ENCODE results near the gene MEGF9. TPM values are rescaled to one million over a fixed set of nuclear protein-coding genes. Genes with fewer than 3 reads are reported as not detected.

The MEGF9 gene
- total and polyA plus RNA-seq, 2 of the 13 experiments (the other 11 are each of a cell fraction or from before 2014, with no cell fraction given): 3.1 to 3.3 TPM

DNA sequence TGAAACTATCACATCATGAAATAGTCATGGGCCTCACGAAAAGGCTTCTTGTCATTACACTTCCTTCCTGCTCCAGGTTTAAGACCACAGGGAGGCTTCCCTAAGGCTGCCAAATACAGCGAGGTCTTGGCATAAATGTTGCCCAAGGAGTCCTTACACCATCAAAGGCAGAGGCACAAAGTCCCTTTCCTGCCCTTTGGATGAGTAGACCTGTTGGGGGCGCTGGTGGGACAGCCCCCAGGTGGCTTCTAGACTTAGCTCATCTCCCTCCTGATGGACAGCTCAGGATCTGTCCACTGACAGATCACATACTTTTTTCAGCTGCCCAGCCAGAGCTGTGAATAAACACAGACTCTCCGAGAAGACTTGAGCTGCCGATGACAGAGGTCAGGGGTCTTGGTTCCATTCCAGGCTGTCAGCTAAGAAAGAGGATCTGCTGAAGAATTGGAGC, 15.5 kb upstream of the MEGF9 start (continued):
- TF ChIP-seq, protein P1, sequence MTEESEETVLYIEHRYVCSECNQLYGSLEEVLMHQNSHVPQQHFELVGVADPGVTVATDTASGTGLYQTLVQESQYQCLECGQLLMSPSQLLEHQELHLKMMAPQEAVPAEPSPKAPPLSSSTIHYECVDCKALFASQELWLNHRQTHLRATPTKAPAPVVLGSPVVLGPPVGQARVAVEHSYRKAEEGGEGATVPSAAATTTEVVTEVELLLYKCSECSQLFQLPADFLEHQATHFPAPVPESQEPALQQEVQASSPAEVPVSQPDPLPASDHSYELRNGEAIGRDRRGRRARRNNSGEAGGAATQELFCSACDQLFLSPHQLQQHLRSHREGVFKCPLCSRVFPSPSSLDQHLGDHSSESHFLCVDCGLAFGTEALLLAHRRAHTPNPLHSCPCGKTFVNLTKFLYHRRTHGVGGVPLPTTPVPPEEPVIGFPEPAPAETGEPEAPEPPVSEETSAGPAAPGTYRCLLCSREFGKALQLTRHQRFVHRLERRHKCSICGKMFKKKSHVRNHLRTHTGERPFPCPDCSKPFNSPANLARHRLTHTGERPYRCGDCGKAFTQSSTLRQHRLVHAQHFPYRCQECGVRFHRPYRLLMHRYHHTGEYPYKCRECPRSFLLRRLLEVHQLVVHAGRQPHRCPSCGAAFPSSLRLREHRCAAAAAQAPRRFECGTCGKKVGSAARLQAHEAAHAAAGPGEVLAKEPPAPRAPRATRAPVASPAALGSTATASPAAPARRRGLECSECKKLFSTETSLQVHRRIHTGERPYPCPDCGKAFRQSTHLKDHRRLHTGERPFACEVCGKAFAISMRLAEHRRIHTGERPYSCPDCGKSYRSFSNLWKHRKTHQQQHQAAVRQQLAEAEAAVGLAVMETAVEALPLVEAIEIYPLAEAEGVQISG (CRISPR knock-in tag; IDR thresholded peaks at IDR 0.05): no peak
- TF ChIP-seq, protein P2, sequence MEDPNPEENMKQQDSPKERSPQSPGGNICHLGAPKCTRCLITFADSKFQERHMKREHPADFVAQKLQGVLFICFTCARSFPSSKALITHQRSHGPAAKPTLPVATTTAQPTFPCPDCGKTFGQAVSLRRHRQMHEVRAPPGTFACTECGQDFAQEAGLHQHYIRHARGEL (CRISPR knock-in tag; IDR thresholded peaks at IDR 0.05): no peak
- TF ChIP-seq, protein P3, sequence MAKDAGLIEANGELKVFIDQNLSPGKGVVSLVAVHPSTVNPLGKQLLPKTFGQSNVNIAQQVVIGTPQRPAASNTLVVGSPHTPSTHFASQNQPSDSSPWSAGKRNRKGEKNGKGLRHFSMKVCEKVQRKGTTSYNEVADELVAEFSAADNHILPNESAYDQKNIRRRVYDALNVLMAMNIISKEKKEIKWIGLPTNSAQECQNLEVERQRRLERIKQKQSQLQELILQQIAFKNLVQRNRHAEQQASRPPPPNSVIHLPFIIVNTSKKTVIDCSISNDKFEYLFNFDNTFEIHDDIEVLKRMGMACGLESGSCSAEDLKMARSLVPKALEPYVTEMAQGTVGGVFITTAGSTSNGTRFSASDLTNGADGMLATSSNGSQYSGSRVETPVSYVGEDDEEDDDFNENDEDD (CRISPR knock-in tag; IDR thresholded peaks at IDR 0.05; ENCODE audit: borderline replicate concordance): no peak
- TF ChIP-seq, protein P4, sequence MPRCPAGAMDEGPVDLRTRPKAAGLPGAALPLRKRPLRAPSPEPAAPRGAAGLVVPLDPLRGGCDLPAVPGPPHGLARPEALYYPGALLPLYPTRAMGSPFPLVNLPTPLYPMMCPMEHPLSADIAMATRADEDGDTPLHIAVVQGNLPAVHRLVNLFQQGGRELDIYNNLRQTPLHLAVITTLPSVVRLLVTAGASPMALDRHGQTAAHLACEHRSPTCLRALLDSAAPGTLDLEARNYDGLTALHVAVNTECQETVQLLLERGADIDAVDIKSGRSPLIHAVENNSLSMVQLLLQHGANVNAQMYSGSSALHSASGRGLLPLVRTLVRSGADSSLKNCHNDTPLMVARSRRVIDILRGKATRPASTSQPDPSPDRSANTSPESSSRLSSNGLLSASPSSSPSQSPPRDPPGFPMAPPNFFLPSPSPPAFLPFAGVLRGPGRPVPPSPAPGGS (CRISPR knock-in tag; IDR thresholded peaks at IDR 0.05): no peak
- TF ChIP-seq SATB2 (CRISPR knock-in tag; IDR thresholded peaks at IDR 0.05) (no peak), ZNF644 (CRISPR knock-in tag; IDR thresholded peaks at IDR 0.05; ENCODE audit: low read depth) (peak; percentile 60), RBFOX2 (IDR thresholded peaks at IDR 0.05; ENCODE audit: low read depth, low read length) (no peak), RAD21 (CRISPR knock-in tag; IDR thresholded peaks at IDR 0.05) (peak; percentile 33; the same call in 1 of the 2 replicates), GABPA (IDR thresholded peaks at IDR 0.05; ENCODE audit: low read depth, low read length) (no peak), GABPA (CRISPR knock-in tag; IDR thresholded peaks at IDR 0.05; ENCODE audit: low read depth) (no peak), PLRG1 (conservative IDR thresholded peaks at IDR 0.05) (no peak), ZNF460 (CRISPR knock-in tag; IDR thresholded peaks at IDR 0.05; ENCODE audit: borderline replicate concordance) (no peak), ZNF879 (CRISPR knock-in tag; IDR thresholded peaks at IDR 0.05) (no peak), ZBTB7A (CRISPR knock-in tag; IDR thresholded peaks at IDR 0.05) (no peak), TMF1 (CRISPR knock-in tag; IDR thresholded peaks at IDR 0.05; ENCODE audit: low read depth) (no peak), ZBTB38 (CRISPR knock-in tag; IDR thresholded peaks at IDR 0.05) (no peak), ATAD3A (CRISPR knock-in tag; IDR thresholded peaks at IDR 0.05) (no peak), MLLT10 (CRISPR knock-in tag; IDR thresholded peaks at IDR 0.05) (no peak), THYN1 (CRISPR knock-in tag; IDR thresholded peaks at IDR 0.05; ENCODE audit: borderline replicate concordance, low read depth) (no peak), JUNB (CRISPR knock-in tag; IDR thresholded peaks at IDR 0.05; ENCODE audit: borderline replicate concordance) (no peak), ZNF780A (CRISPR knock-in tag; IDR thresholded peaks at IDR 0.05) (no peak)
- TF ChIP-seq, protein P5, sequence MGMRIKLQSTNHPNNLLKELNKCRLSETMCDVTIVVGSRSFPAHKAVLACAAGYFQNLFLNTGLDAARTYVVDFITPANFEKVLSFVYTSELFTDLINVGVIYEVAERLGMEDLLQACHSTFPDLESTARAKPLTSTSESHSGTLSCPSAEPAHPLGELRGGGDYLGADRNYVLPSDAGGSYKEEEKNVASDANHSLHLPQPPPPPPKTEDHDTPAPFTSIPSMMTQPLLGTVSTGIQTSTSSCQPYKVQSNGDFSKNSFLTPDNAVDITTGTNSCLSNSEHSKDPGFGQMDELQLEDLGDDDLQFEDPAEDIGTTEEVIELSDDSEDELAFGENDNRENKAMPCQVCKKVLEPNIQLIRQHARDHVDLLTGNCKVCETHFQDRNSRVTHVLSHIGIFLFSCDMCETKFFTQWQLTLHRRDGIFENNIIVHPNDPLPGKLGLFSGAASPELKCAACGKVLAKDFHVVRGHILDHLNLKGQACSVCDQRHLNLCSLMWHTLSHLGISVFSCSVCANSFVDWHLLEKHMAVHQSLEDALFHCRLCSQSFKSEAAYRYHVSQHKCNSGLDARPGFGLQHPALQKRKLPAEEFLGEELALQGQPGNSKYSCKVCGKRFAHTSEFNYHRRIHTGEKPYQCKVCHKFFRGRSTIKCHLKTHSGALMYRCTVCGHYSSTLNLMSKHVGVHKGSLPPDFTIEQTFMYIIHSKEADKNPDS (CRISPR knock-in tag; IDR thresholded peaks at IDR 0.05): no peak
- TF ChIP-seq, protein P6, sequence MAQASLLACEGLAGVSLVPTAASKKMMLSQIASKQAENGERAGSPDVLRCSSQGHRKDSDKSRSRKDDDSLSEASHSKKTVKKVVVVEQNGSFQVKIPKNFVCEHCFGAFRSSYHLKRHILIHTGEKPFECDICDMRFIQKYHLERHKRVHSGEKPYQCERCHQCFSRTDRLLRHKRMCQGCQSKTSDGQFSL (CRISPR knock-in tag; IDR thresholded peaks at IDR 0.05): no peak
- TF ChIP-seq, protein P7, sequence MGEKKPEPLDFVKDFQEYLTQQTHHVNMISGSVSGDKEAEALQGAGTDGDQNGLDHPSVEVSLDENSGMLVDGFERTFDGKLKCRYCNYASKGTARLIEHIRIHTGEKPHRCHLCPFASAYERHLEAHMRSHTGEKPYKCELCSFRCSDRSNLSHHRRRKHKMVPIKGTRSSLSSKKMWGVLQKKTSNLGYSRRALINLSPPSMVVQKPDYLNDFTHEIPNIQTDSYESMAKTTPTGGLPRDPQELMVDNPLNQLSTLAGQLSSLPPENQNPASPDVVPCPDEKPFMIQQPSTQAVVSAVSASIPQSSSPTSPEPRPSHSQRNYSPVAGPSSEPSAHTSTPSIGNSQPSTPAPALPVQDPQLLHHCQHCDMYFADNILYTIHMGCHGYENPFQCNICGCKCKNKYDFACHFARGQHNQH (CRISPR knock-in tag; IDR thresholded peaks at IDR 0.05): no peak
